Esophagus muscularis mucosa (tissue), 4 donors: ENCODE measurements around the gene MYH7. TPM values are rescaled to one million over a fixed set of nuclear protein-coding genes. Genes with fewer than 3 reads are reported as not detected.

Source experiments
- DNase-seq: peaks from one replicate; pipeline ENCODE4 v3.0.0-alpha.2; 2017; ENCODE audit errors: extremely low spot score
- H3K27ac ChIP-seq, 4 donors: fragments of 200-600 bp; sonication (generic); replicated peaks in 1 of 4; 1 replicate in 3 of 4; 2 replicates in 1 of 4; pipeline ENCODE4 v1.5.1; 2016 to 2019; ENCODE audit warnings: mild to moderate bottlenecking in 1 of 4
- H3K27me3 ChIP-seq, 4 donors: fragments of 200-600 bp; sonication (generic); one replicate each; pipeline versions ENCODE4 v1.5.1 to v1.6.0; 2016 to 2019
- H3K36me3 ChIP-seq, 4 donors: fragments of 200-600 bp; sonication (generic); one replicate each; pipeline ENCODE4 v1.5.1; 2016 to 2019
- H3K4me1 ChIP-seq, 4 donors: fragments of 200-600 bp; sonication (generic); one replicate each; pipeline ENCODE4 v1.5.1; 2016 to 2019
- H3K4me3 ChIP-seq, 4 donors: fragments of 200-600 bp; sonication (generic); 1 replicate in 2 of 4; 2 replicates in 2 of 4; pipeline ENCODE4 v1.5.1; 2016 to 2019; ENCODE audit warnings: mild to moderate bottlenecking in 4 of 4, moderate library complexity in 1 of 4
- H3K9me3 ChIP-seq, 4 donors: fragments of 200-600 bp; sonication (generic); 1 replicate in 3 of 4; 2 replicates in 1 of 4; pipeline ENCODE4 v1.5.1; 2016 to 2019
- EP300 ChIP-seq: sonication (generic); formaldehyde crosslinking; IDR thresholded peaks from one replicate; pipeline ENCODE4 v1.6.1; 2017; ENCODE audit warnings: antibody characterized with exemption
- POLR2A ChIP-seq: fragments of 450-650 bp; IDR thresholded peaks from one replicate; pipeline ENCODE4 v1.6.1; 2017; ENCODE audit warnings: antibody characterized with exemption, moderate library complexity, mild to moderate bottlenecking, low read depth
- POLR2AphosphoS5 ChIP-seq, 2 donors: sonication (generic); formaldehyde crosslinking; IDR thresholded peaks; one replicate each; pipeline ENCODE4 v1.6.1; 2017; ENCODE audit warnings: antibody characterized with exemption in 2 of 2
- WGBS: methylation state at CpG from one replicate; pipeline ENCODE4 v1.1.5; 2018; 5-methylcytosine and 5-hydroxymethylcytosine counted together
- intact Hi-C: fragments of 100-400 bp; cut with DNase I; formaldehyde crosslinking; loops from one replicate; pipeline ENCODE4 v1.15.1; 2023
- total RNA-seq, 4 donors: library from RNA; depleted of rRNA; stranded (reverse); fragments of >200 nt; gene quantifications; one replicate each; pipeline versions ENCODE4 v1.1.0 to v1.2.1, GENCODE V29; 2016
- TF ChIP-seq, protein P1 (sequence below), 3 experiments: fragments of 200-600 bp in 2 of 3; fragments of 450-650 bp in 1 of 3; sonication (generic) in 2 of 3; IDR thresholded peaks; one replicate each; pipeline ENCODE4 v1.5.1; 2017 to 2019; ENCODE audit warnings: antibody characterized with exemption in 3 of 3, mild to moderate bottlenecking in 2 of 3, moderate library complexity in 1 of 3

Gene MYH7
- total RNA-seq, 4 donors from 2014 or later: 0.11 to 0.26 TPM; not detected in 2

- H3K4me1 ChIP-seq: no peaks in the 10 kb centered on the region
- H3K9me3 ChIP-seq: no peaks in the 10 kb centered on the region
- no peak overlapping the region for H3K27ac ChIP-seq
- H3K36me3 ChIP-seq: peaks cover 0 to 77% (median 0%) of the 10 kb centered on the region in 4 donors
- intact Hi-C loops: no loop called here
- H3K4me3 ChIP-seq: no peak overlapping the region
- 94% methylated on average over 34 of the region's 39 CpGs for WGBS
- DNase-seq: no peak
- peaks cover 0 to 5% (median 0%) of the 10 kb centered on the region in 4 donors for H3K27me3 ChIP-seq
- TF ChIP-seq POLR2AphosphoS5 (IDR thresholded peaks at IDR 0.05): no peak
- no peak for TF ChIP-seq EP300
- TF ChIP-seq, protein P1, sequence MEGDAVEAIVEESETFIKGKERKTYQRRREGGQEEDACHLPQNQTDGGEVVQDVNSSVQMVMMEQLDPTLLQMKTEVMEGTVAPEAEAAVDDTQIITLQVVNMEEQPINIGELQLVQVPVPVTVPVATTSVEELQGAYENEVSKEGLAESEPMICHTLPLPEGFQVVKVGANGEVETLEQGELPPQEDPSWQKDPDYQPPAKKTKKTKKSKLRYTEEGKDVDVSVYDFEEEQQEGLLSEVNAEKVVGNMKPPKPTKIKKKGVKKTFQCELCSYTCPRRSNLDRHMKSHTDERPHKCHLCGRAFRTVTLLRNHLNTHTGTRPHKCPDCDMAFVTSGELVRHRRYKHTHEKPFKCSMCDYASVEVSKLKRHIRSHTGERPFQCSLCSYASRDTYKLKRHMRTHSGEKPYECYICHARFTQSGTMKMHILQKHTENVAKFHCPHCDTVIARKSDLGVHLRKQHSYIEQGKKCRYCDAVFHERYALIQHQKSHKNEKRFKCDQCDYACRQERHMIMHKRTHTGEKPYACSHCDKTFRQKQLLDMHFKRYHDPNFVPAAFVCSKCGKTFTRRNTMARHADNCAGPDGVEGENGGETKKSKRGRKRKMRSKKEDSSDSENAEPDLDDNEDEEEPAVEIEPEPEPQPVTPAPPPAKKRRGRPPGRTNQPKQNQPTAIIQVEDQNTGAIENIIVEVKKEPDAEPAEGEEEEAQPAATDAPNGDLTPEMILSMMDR (IDR thresholded peaks at IDR 0.05): no peak
- no peak for TF ChIP-seq POLR2A
Observed at GRCh38 chr14:23414906-23415820, 20.3 kb downstream of the MYH7 start.

- peaks cover 0 to 5% (median 0%) of the 10 kb centered on the region in 4 donors for H3K27me3 ChIP-seq
- peaks cover 0 to 72% (median 0%) of the 10 kb centered on the region in 4 donors for H3K36me3 ChIP-seq
- H3K4me1 ChIP-seq: peaks cover 0 to 1% (median 0%) of the 10 kb centered on the region in 4 donors
- DNase-seq: no peak
- intact Hi-C loops: no loop called here
- TF ChIP-seq EP300 (no peak), POLR2AphosphoS5 (IDR thresholded peaks at IDR 0.05) (no peak), POLR2A (no peak)
- TF ChIP-seq, protein P1 (IDR thresholded peaks at IDR 0.05): no peak
- H3K9me3 ChIP-seq: no peaks in the 10 kb centered on the region
- H3K4me3 ChIP-seq: no peak overlapping the region
- H3K27ac ChIP-seq: no peak overlapping the region
- 73% methylated on average over 3 of the region's 3 CpGs for WGBS
Observed at GRCh38 chr14:23414254-23414653, 21.2 kb downstream of the MYH7 start.

- WGBS: 93% methylated on average over 15 of the region's 16 CpGs
- Histone ChIP-seq H3K27ac (no peak overlapping the region), H3K4me1 (peaks cover 0 to 6% (median 0%) of the 10 kb centered on the region in 4 donors), H3K4me3 (no peak overlapping the region), H3K27me3 (peaks cover 0 to 5% (median 0%) of the 10 kb centered on the region in 4 donors), H3K36me3 (peaks cover 0 to 66% (median 0%) of the 10 kb centered on the region in 4 donors), H3K9me3 (no peaks in the 10 kb centered on the region)
- no peak for DNase-seq
- TF ChIP-seq EP300 (no peak), POLR2AphosphoS5 (IDR thresholded peaks at IDR 0.05) (no peak), POLR2A (no peak)
- TF ChIP-seq, protein P1 (IDR thresholded peaks at IDR 0.05): no peak
- intact Hi-C loops: no loop called here
Observed at GRCh38 chr14:23413681-23414080, 21.8 kb downstream of the MYH7 start.

DNA sequence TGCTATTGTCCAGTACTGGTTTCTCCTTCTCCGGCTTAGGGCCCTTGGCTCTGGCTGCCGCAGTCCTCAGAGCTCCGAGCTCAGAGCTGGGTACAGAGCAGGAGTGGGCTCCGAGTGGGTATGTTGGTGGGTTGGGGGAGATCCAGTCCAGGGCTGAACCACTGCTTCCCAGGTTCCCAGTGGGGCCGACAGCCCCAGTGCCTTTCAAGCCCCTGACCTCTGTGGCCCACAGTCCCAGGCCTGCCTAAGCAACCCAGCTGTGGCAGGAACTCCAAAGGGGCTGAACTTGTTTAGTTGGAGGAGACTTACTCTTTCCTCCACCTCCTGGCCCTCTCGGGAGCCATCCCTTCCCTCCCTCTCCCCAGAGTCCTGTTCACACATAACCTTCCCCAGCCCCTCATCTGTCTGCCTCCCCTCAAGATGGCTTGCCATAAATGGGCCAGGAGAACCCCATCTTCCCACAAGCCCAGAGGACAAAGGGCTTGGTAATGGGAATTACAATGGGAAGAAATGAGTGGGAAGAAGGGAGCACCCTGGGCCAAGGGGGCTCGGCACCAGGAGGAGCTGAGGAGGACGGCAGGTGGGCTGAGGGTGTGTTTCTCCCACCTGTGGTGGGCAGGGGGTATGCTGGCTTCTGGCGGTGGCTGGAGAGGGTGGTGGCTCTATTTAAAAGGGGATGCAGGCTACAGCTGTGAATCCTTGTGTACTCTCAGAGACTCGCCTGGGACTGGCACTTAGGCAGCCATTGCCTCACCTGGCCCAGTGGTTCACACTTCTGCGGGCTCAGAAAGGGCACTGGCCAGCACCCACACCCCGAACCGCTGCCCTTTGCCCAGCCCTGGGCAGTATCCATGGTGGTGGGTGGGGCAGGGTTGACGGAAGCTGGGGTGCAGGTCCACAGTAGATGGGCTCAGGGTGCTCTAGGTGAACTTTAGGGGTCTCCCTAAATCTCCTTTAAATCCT is 23.6 kb downstream of the MYH7 start:
- no peak overlapping the region for H3K27ac ChIP-seq
- peaks cover 0 to 6% (median 0%) of the 10 kb centered on the region in 4 donors for H3K4me1 ChIP-seq
- H3K9me3 ChIP-seq: no peaks in the 10 kb centered on the region
- H3K36me3 ChIP-seq: peaks cover 0 to 52% (median 0%) of the 10 kb centered on the region in 4 donors
- TF ChIP-seq, protein P1 (IDR thresholded peaks at IDR 0.05): no peak
- TF ChIP-seq POLR2AphosphoS5 (IDR thresholded peaks at IDR 0.05): no peak
- TF ChIP-seq EP300: no peak
- no peak for TF ChIP-seq POLR2A
- H3K27me3 ChIP-seq: peaks cover 0 to 10% (median 0%) of the 10 kb centered on the region in 4 donors
- WGBS: 80% methylated on average over 7 of the region's 14 CpGs
- H3K4me3 ChIP-seq: no peak overlapping the region
- intact Hi-C loops: no loop called here
- DNase-seq: no peak
